Heart right ventricle (tissue), 16 donors: ENCODE data around the gene SLC4A7. TPM values are rescaled to one million over a fixed set of nuclear protein-coding genes. Genes with fewer than 3 reads are reported as not detected.

Experiments
- ATAC-seq, 8 donors: fragments of 200-7000 bp; cut with Tn5 transposase; one replicate each; pipeline ENCODE4 v1.9.1; 2020; ENCODE audit warnings: mild to moderate bottlenecking in 8 of 8, moderate library complexity in 8 of 8, moderate number of reproducible peaks in 1 of 8
- DNase-seq, 2 donors: peaks; one replicate each; pipeline ENCODE4 v3.0.0-alpha.2; 2020
- H3K27ac ChIP-seq, 10 donors: fragments of 200-600 bp; sonication (generic) in 2 of 10; one replicate each; pipeline versions ENCODE4 v1.5.0 to v1.8.0; 2020 to 2022; ENCODE audit warnings: mild to moderate bottlenecking in 3 of 10
- H3K27me3 ChIP-seq, 7 donors: fragments of 200-600 bp; one replicate each; pipeline ENCODE4 v1.8.0; 2021 to 2022; ENCODE audit warnings: mild to moderate bottlenecking in 2 of 7
- H3K36me3 ChIP-seq, 9 donors: fragments of 200-600 bp; sonication (generic) in 1 of 9; one replicate each; pipeline versions ENCODE4 v1.5.0 to v1.8.0; 2020 to 2022; ENCODE audit warnings: mild to moderate bottlenecking in 2 of 9
- H3K4me1 ChIP-seq, 9 donors: fragments of 200-600 bp; sonication (generic) in 1 of 9; one replicate each; pipeline versions ENCODE4 v1.5.0 to v1.8.0; 2020 to 2022; ENCODE audit warnings: mild to moderate bottlenecking in 4 of 9
- H3K4me3 ChIP-seq, 10 donors: fragments of 200-600 bp; sonication (generic) in 2 of 10; one replicate each; pipeline versions ENCODE4 v1.5.0 to v1.8.0; 2020 to 2022; ENCODE audit warnings: mild to moderate bottlenecking in 7 of 10, moderate library complexity in 2 of 10
- H3K9me3 ChIP-seq, 11 donors: fragments of 200-600 bp in 10 of 11; sonication (generic) in 2 of 11; one replicate each; pipeline versions ENCODE4 v1.5.0 to v1.8.0; 2013 to 2022; ENCODE audit warnings: mild to moderate bottlenecking in 2 of 11, control low read depth in 1 of 11, moderate library complexity in 1 of 11
- WGBS, 2 donors: extraction: QIAGEN DNeasy Blood & Tissue Kit; methylation state at CpG; one replicate each; pipeline ENCODE4 v1.1.7; 2013; ENCODE audit warnings: inconsistent platforms in 1 of 2; 5-methylcytosine and 5-hydroxymethylcytosine counted together
- intact Hi-C, 10 donors: fragments of 100-400 bp; cut with DNase I; formaldehyde crosslinking; loops; one replicate each; pipeline versions ENCODE4 v1.11.1 to v1.14.2; 2022
- polyA plus RNA-seq, 2 donors: library from polyadenylated mRNA; stranded (reverse); fragments of 200-250 nt; gene quantifications; one replicate each; pipeline ENCODE4 v1.2.3, GENCODE V29; 2013
- total RNA-seq, 10 donors: library from RNA; stranded (reverse); fragmentation: NEBNext Ultra II Directional in 3 of 10; extraction: Animal tissue kit (Norgen Biotek cat#: 25700) in 3 of 10; gene quantifications; one replicate each; pipeline versions ENCODE4 v1.2.1 to v1.2.4, GENCODE V29; 2021 to 2023
- TF ChIP-seq, protein P1 (sequence below), 9 donors: fragments of 200-600 bp; sonication (generic) in 2 of 9; IDR thresholded peaks; one replicate each; pipeline versions ENCODE4 v1.5.0 to v1.8.0; 2021 to 2022; ENCODE audit warnings: antibody characterized with exemption in 9 of 9, mild to moderate bottlenecking in 5 of 9, moderate library complexity in 1 of 9
- donor health status: Arrhythmogenic right ventricular cardiomyopathy.
- donor health status: ischemic (EF 13 %, LVEDD 7.1; RV severe dilation, severe dysfunction).
- donor health status: healthy with polysubstance abuse.
- donor health status: DM: no; HTN: yes; CAD: no.
- donor health status: DM: no; HTN: no; CAD: no.
- donor health status: ischemic (EF 25% LVEDD 6.9; RV normal size, moderate dysfunction).
- donor health status: ischemic (EF 25% LVEDD 5.7; RV mildly dilated, moderate dysfunction).
- donor health status: healthy.
- donor health status: DM: yes; HTN: yes; CAD: no.
- donor health status: Ischemic cardiomyopathy.
- donor health status: ischemic (EF 35%, LVEDD 5.7; RV mildly dilated, moderate dysfunction).
- donor health status: nonischemic (EF 11% LVEDD 7.7; RV severe dilation, severe dysfunction).
- donor health status: DM: yes; HTN: yes; CAD: no.
- donor health status: PGD.
- donor health status: ischemic (EF 29% LVEDD 5.4; RV normal size, mild dysfunction).
- donor health status: nonischemic (EF 23%, LVEDD 6.1; RV moderate dilation, normal function).

SLC4A7 gene
- total and polyA plus RNA-seq, 12 donors, result 3.0 to 18.7 (median 11.8) TPM

DNA sequence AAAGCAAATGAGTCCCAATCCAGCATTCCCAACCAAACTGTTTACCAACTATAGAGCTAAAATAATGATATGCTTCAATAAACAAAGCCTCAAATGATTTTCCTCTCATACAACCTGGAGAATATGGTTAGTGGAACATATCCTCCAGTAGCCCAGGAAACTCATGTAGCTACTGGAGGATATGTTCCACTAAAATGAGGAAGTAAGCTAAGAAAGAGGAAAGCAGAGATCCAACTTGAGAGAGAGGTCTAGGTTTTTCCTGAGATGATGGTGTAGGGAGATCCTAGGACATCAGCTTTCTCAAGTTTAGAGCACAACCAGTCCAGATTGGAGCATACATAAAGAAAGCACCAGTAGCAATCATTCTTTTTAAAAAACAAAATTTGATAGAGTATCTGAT is 44.6 kb upstream of the SLC4A7 start:
- peaks cover 0 to 22% (median 8%) of the 10 kb centered on the region in 9 donors for H3K4me1 ChIP-seq
- H3K9me3 ChIP-seq, result no peaks in the 10 kb centered on the region
- H3K4me3 ChIP-seq, result no peak overlapping the region
- no peaks in the 10 kb centered on the region for H3K27me3 ChIP-seq
- H3K27ac ChIP-seq, result no peak overlapping the region
- DNase-seq (no peak), ATAC-seq (no peak)
- H3K36me3 ChIP-seq, result no peaks in the 10 kb centered on the region
- intact Hi-C loops, result no loop called here
- TF ChIP-seq, protein P1, sequence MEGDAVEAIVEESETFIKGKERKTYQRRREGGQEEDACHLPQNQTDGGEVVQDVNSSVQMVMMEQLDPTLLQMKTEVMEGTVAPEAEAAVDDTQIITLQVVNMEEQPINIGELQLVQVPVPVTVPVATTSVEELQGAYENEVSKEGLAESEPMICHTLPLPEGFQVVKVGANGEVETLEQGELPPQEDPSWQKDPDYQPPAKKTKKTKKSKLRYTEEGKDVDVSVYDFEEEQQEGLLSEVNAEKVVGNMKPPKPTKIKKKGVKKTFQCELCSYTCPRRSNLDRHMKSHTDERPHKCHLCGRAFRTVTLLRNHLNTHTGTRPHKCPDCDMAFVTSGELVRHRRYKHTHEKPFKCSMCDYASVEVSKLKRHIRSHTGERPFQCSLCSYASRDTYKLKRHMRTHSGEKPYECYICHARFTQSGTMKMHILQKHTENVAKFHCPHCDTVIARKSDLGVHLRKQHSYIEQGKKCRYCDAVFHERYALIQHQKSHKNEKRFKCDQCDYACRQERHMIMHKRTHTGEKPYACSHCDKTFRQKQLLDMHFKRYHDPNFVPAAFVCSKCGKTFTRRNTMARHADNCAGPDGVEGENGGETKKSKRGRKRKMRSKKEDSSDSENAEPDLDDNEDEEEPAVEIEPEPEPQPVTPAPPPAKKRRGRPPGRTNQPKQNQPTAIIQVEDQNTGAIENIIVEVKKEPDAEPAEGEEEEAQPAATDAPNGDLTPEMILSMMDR (IDR thresholded peaks at IDR 0.05), result no peak

DNA sequence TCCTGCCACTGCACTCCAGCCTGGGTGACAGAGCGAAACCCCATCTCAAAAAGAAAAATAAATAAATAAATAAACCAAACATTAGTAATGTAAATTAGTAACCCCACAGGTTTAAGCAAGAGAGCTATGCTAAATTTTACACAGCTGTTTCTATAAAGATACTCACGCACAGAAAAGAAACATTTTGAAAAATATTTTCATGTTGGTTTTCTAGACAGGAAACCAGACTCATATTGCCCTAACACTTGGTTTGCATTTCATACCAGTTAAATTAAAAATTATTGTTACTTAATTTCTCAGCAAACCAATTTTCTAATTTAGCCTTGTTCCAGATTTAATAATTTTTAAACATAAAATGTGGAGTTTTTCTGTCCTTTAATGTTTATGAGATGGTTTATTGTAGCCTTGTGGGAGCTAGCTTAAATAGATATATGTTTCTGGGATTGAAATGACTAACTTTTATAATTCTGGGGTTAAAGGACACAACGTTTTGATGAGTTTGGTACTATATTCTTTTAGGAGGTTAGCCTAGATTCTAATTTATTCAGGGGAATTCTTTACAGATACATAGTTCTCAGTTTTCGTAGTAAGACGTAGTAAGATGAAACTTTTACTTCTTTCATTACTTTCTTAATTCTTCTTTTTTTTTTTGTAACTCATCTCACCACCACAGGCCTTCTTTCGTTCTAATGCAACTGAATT is 42.6 kb upstream of the SLC4A7 start:
- ATAC-seq (no peak), DNase-seq (no peak)
- H3K36me3 ChIP-seq, result no peaks in the 10 kb centered on the region
- intact Hi-C loops, result no loop called here
- no peaks in the 10 kb centered on the region for H3K27me3 ChIP-seq
- no peaks in the 10 kb centered on the region for H3K9me3 ChIP-seq
- TF ChIP-seq, protein P1 (IDR thresholded peaks at IDR 0.05), result no peak
- no peak overlapping the region for H3K4me3 ChIP-seq
- H3K27ac ChIP-seq, result no peak overlapping the region
- 92 to 96% methylated on average over 6 of the region's 6 CpGs for WGBS, 2 donors
- H3K4me1 ChIP-seq, result peaks cover 0 to 31% (median 14%) of the 10 kb centered on the region in 9 donors

GRCh38 chr3:27521872-27522265 is 37.7 kb upstream of the SLC4A7 start:
- Histone ChIP-seq H3K9me3 (no peaks in the 10 kb centered on the region), H3K4me3 (no peak overlapping the region), H3K27me3 (no peaks in the 10 kb centered on the region), H3K36me3 (no peaks in the 10 kb centered on the region), H3K4me1 (peaks cover 0 to 42% (median 25%) of the 10 kb centered on the region in 9 donors), H3K27ac (peak overlapping the region in 8 of 10 donors; percentile 13 to 65 (median 44))
- TF ChIP-seq, protein P1 (IDR thresholded peaks at IDR 0.05), result no peak
- WGBS, 2 donors, result 79 to 81% methylated on average over 2 of the region's 2 CpGs
- DNase-seq, result no peak
- ATAC-seq, result no peak
- intact Hi-C loops, result loop anchor here in 3 of 10 donors (5.0 kb wide), 2 partner anchors 35 to 40 kb away; partner anchors contain the start of gene SLC4A7 (in 2 of the 3)

- Histone ChIP-seq H3K27ac (peak overlapping the region in 8 of 10 donors; percentile 13 to 65 (median 44)), H3K9me3 (no peaks in the 10 kb centered on the region), H3K4me1 (peaks cover 0 to 42% (median 25%) of the 10 kb centered on the region in 9 donors), H3K4me3 (no peak overlapping the region), H3K27me3 (no peaks in the 10 kb centered on the region), H3K36me3 (no peaks in the 10 kb centered on the region)
- DNase-seq (peak in 1 of 2 donors; percentile 37), ATAC-seq (peak; percentile 78 to 95 (median 87))
- intact Hi-C loops, result loop anchor here in 3 of 10 donors (5.0 kb wide), 2 partner anchors 34 to 39 kb away; partner anchors contain the start of gene SLC4A7 (in 2 of the 3)
- 33 to 38% methylated on average over 5 of the region's 5 CpGs for WGBS, 2 donors
- TF ChIP-seq, protein P1 (IDR thresholded peaks at IDR 0.05), result no peak
These were observed 37.1 kb upstream of the SLC4A7 start for GRCh38 chr3:27521179-27521871.
